Esophagus muscularis mucosa (tissue), 3 donors: ENCODE results near the gene TRMO.

Source experiments
- EP300 ChIP-seq: sonication (generic); formaldehyde crosslinking; IDR thresholded peaks from one replicate; pipeline ENCODE4 v1.6.1; 2017; ENCODE audit warnings: antibody characterized with exemption
- TF ChIP-seq, protein P1 (sequence below), 3 experiments: fragments of 200-600 bp in 2 of 3; fragments of 450-650 bp in 1 of 3; sonication (generic) in 2 of 3; IDR thresholded peaks; one replicate each; pipeline ENCODE4 v1.5.1; 2017 to 2019; ENCODE audit warnings: antibody characterized with exemption in 3 of 3, mild to moderate bottlenecking in 2 of 3, moderate library complexity in 1 of 3

DNA sequence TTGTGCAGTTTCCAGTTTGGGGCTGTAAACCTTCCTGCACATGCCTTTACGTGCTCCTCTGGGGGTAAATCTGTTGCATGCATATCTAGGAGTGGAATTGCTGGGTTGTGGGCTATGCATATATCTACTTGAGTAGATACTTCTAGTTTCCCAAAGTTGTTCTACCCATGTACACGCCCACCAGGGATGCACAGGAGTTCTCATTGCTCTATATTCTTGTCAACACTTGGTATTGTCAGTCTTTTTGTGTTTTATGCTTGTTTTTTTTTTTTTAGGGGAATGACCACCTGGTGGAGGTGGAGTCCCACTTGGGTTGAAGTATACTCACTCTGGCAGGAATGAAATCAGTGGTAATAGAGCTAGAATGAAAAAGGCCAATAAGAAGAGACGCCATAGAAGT, 46.2 kb downstream of the TRMO start:
- TF ChIP-seq, protein P1, sequence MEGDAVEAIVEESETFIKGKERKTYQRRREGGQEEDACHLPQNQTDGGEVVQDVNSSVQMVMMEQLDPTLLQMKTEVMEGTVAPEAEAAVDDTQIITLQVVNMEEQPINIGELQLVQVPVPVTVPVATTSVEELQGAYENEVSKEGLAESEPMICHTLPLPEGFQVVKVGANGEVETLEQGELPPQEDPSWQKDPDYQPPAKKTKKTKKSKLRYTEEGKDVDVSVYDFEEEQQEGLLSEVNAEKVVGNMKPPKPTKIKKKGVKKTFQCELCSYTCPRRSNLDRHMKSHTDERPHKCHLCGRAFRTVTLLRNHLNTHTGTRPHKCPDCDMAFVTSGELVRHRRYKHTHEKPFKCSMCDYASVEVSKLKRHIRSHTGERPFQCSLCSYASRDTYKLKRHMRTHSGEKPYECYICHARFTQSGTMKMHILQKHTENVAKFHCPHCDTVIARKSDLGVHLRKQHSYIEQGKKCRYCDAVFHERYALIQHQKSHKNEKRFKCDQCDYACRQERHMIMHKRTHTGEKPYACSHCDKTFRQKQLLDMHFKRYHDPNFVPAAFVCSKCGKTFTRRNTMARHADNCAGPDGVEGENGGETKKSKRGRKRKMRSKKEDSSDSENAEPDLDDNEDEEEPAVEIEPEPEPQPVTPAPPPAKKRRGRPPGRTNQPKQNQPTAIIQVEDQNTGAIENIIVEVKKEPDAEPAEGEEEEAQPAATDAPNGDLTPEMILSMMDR (IDR thresholded peaks at IDR 0.05): no peak
- no peak for TF ChIP-seq EP300
